HG02973 (cell line): Measurements from ENCODE around the gene OR56A3.
A peak's percentile ranks its signal among the peaks of the same experiment; 100 is the strongest.
"Not testable (repeated sequence)": the region's sequence is repeated elsewhere in the genome, so short reads cannot be mapped to it uniquely, and the experiment has no call there.

Experiments
- ATAC-seq: cut with Tn5 transposase; IDR thresholded peaks from one replicate; pipeline ENCODE4 v1.9.1; 2021; ENCODE audit warnings: moderate library complexity; ENCODE audit not compliant: unreplicated experiment

OR56A3 gene, protein sequence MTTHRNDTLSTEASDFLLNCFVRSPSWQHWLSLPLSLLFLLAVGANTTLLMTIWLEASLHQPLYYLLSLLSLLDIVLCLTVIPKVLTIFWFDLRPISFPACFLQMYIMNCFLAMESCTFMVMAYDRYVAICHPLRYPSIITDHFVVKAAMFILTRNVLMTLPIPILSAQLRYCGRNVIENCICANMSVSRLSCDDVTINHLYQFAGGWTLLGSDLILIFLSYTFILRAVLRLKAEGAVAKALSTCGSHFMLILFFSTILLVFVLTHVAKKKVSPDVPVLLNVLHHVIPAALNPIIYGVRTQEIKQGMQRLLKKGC

GRCh38 chr11:5941951-5942350, at the start of gene OR56A3:
Gene OR56A3, plus strand, starts transcription at chr11:5942251. Its CDS starts 5,096 bp downstream, at chr11:5947347.
- ATAC-seq: no peak

GRCh38 chr11:5892908-5893307, 49.1 kb upstream of the OR56A3 start, which contains the start of gene OR52E5:
Gene OR52E5, plus strand, starts transcription at chr11:5893208. Its CDS starts 7,569 bp downstream, at chr11:5900777.
- no peak for ATAC-seq

GRCh38 chr11:5899534-5899933, 42.5 kb upstream of the OR56A3 start:
- no peak for ATAC-seq

- ATAC-seq: no peak
These were observed 31.5 kb upstream of the OR56A3 start for GRCh38 chr11:5910540-5910939.

GRCh38 chr11:5922749-5923426, 19.2 kb upstream of the OR56A3 start:
- ATAC-seq: peak; percentile 92

DNA sequence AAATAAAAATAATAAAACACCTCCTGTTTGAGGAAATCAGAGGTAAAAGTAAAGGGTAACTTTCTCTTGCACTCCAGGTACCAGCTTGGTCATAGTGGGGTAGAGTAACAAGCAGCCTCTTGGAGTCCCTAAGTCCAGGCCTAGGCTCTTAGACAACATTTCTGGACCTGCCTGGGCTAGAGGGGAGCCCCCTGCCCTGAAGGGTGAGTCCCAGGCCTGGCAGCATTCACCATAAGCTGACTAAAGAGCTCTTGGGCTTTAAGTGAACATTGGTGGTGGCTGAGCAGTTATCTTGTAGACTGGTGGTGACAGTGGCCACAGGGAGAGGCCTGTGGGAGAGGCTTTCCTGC, 18.6 kb upstream of the OR56A3 start:
- ATAC-seq: peak; percentile 31

DNA sequence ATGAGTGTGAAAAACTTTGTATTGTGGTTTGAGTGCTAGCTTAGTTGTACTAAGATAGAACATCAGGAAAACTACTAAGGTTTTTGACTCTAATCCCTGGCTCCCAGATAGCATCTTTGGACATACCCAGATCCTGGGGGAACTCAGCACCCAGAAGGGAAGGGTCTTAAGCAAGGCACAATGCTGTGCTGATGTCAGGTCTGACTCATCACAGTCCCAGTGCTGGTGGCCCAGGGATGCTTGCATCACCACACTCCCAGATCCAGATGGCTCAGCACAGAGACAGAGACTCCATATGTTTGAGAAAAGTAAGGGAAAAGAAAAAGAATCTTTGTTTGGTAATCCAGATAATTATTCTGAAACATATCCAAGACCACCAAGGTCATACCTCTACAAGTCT, 18.3 kb upstream of the OR56A3 start:
- ATAC-seq: no peak

GRCh38 chr11:5928271-5928670, 13.8 kb upstream of the OR56A3 start:
- ATAC-seq: no peak

GRCh38 chr11:5928811-5929210, 13.2 kb upstream of the OR56A3 start:
- ATAC-seq: no peak

- ATAC-seq: no peak
These were observed 12.3 kb upstream of the OR56A3 start for GRCh38 chr11:5929571-5930368.

GRCh38 chr11:5930614-5931013, 11.4 kb upstream of the OR56A3 start:
- ATAC-seq: no peak

DNA sequence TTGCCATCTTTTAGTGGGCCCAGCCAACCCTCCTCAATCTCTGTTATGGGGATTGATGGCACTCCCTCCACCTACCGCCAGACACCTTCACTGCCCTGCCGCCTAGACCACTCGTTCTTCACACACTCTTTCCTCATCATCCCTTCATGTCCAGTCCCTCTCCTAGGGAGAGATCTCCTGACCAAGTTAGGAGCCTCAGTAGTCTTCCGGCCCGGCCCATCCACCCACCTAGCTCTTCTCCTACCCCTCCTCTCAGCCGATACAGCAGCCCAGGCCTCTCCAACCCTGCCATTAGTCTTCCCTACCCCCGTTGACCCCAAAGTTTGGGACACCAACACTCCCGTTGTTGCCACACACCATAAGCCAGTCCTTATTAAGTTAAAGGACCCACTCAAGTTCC, 11.0 kb upstream of the OR56A3 start:
- no peak for ATAC-seq

DNA sequence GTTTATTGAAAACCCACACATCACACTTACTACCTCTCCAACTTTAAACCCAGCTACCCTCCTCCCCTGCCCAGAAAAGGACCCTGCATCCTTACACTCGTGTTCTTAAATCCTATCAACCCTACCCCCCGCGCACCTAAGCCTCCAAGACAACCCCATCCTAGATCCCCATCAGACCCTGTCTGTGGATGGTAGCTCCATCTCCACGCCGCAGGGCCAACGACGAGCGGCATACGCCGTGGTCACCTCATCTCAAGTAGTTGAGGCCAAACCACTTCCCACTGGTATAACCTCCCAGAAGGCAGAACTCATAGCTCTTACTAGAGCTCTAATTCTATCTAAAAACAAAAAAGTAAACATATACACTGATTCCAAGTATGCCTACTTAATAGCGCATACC, 9.4 kb upstream of the OR56A3 start:
- no peak for ATAC-seq

DNA sequence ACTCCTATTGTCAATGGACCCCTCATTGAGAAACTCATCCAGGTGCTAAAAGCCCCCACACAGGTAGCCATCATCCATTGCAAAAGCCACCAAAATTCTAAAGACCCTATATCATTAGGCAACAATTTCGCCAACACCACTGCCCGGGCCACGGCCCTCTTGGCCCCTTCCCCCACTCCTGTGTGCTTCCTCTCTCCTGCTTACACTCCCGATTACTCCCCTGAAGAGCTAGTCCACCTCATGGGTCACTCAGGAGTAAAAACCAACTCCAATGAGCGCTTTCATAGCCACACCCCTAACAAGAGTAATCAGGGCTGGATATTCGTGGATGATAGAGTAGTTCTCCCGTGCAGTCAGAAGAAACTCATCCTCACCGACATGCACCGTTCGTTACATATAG, 8.9 kb upstream of the OR56A3 start:
- no peak for ATAC-seq

DNA sequence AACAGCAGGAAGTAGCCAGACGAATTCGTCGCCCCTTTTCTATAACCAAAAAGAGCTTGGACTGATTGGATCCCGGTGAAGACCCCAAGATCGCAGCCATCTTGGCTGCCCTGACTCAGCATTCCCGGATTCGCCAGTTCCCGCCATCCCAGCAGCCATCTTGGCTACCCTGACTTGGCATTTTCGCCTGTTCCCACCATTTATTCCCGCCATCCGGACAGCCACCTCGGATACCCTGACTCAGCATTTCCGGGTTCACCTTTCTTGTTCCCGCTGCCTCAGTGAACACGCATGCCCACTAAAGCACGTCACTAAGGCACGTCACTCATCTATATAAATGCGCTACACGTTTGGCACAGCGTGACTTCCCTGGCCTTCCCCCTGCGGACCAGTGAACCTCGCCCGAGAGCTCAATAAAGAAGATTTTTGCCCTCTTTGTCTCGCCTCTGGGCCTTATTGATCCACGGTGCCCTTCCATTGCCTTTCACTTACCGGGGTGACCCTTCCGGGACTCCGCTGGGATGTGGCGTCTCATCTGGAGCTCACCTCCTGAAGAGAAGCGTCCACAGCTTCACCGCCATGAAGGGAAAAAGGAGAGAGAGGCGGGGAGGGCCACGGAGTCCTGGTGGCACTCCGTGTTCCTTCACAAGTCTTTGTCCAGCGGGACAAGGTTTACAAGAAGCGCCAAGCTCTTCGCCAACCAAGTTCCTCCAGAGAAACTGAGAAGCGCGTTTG, 4.0 kb upstream of the OR56A3 start:
- no peak for ATAC-seq

GRCh38 chr11:5938603-5938965, 3.5 kb upstream of the OR56A3 start:
- no peak for ATAC-seq

DNA sequence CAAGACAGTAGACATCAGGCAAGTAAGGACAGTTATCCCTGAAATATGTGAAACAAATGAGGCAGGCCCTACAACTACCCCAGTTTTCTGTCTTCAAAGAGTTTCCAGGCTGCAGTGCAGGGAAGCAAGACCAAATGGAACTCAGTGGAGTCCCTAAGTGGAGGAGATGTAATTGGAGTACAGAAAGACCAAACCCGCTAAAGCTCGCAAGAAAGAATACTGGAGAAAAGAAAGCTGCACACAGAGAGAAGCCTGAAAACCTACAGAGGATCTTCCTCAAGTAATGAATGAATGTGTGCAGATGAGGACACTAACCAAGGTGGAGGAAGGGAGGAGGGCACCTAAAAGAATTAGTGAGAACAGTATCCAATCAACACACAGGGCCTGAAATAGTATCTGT, 1.3 kb upstream of the OR56A3 start:
- ATAC-seq: no peak

DNA sequence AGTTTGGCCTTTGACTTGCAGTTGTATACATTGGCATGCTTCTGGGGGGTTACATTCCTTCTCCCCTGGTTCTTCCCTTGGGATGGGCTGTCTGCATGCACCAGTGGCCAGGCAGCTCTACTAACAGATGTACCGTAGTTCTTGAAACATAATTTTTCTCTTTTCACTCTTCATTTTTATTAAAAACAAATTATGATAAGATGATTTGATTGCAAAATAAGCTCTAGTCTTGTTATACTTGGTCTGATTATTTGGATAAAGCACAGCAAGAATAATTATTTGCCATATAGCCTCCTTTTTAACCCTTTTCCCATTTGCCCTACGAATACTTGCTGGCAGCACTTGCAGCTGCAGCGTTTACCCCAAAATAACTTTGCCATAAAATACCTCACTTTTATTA, 13.5 kb downstream of the OR56A3 start:
- no peak for ATAC-seq

DNA sequence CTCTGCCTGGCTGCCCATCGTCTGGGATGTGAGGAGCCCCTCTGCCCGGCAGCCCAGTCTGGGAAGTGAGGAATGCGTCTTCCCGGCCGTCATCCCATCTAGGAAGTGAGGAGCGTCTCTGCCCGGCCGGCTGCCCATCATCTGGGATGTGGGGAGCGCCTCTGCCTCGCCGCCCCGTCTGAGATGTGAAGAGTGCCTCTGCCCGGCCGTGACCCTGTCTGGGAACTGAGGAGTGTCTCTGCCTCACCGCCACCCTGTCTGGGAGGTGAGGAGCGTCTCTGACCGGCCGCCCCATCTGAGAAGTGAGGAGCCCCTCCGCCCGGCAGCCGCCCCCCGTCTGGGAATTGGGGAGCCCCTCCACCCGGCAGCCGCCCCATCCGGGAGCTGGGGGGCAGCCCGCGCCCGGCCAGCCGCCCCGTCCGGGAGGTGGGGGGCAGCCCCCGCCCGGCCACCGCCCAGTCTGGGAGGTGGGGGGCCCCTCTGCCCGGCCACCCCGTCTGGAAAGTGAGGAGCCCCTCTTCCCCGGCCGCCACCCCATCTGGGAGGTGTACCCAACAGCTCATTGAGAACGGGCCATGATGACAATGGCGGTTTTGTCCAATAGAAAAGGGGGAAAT, 18.8 kb downstream of the OR56A3 start:
- not testable (repeated sequence) for ATAC-seq

DNA sequence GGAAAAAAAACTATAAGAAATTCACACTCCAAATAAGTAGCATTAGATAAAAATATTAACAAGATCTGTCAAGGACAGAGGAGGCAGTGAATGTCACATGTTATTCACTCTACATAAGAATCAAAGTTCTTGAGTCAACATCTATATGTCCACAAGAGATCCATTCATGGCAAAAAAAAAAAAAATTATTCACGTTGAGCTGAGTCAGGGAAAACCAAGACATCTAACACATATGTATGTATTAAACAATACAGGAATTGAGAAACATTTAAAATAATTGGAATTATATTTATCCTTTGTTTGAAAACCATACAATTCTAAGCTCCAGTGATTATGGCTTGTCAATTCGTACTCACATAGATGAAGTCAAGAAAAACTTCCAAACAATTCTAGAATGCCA, 24.9 kb downstream of the OR56A3 start:
- ATAC-seq: no peak

DNA sequence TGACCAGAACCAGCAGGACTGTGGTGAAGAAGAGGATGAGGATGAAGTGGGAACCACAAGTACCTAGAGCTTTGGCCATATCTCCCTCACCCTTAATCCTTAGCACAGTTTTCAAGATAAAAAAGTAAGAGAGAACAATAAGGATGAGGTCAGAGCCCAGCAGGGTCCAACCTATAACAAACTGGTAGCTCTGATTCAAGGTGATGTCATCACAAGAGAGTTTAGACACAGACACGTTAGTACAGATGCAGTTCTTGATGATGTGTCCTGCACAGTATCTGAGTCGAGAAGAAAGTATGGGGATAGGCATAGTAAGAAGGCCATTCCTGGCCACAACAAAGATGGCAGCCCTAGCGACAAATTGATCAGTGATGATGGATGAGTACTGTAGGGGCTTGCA, 25.7 kb downstream of the OR56A3 start:
- ATAC-seq: no peak
